Activated T-helper 2 cell treated with anti-CD3 and anti-CD28 coated beads, Interferon-gamma antibody, Interleukin-2, Interleukin-4, amounts not matched to agents 10 μg/mL and 5 μg/mL and 100 μg/mL, durations not matched to agents 14 hours and 24 hours and 36 hours (primary cell): Measurements from ENCODE around the gene ADAT2. TPM values are rescaled to one million over a fixed set of nuclear protein-coding genes. Genes with fewer than 3 reads are reported as not detected.
"Not testable (repeated sequence)": the region's sequence is repeated elsewhere in the genome, so short reads cannot be mapped to it uniquely, and the experiment has no call there.

ENCODE experiments used
- DNase-seq: peaks from one replicate; pipeline ENCODE4 v3.0.0; 2021; ENCODE audit warnings: low spot score
- H3K27ac Mint-ChIP-seq: one replicate; pipeline ENCODE4 v1.8.0; 2021; ENCODE audit warnings: mixed read lengths
- H3K27me3 Mint-ChIP-seq: one replicate; pipeline ENCODE4 v1.8.0; 2021; ENCODE audit warnings: low read depth, mixed read lengths
- H3K36me3 Mint-ChIP-seq: one replicate; pipeline ENCODE4 v1.8.0; 2021; ENCODE audit warnings: low read depth, mixed read lengths
- H3K4me1 Mint-ChIP-seq: one replicate; pipeline ENCODE4 v1.8.0; 2021; ENCODE audit warnings: low read depth, mixed read lengths
- H3K4me3 Mint-ChIP-seq: one replicate; pipeline ENCODE4 v1.8.0; 2021; ENCODE audit warnings: low read depth, mild to moderate bottlenecking, moderate library complexity, mixed read lengths
- H3K9me3 Mint-ChIP-seq: one replicate; pipeline ENCODE4 v1.8.0; 2021; ENCODE audit warnings: mixed read lengths
- intact Hi-C: fragments of 100-400 bp; cut with micrococcal nuclease; formaldehyde crosslinking; loops from one replicate; pipeline ENCODE4 v1.15.1; 2023
- total RNA-seq: library from RNA; stranded (reverse); gene quantifications from 2 replicates; pipeline ENCODE4 v1.2.3, GENCODE V29; 2022

Gene ADAT2
- total RNA-seq, result 35.7 and 37.6 TPM in 2 replicates

- intact Hi-C loops, result loop anchor here (1.0 to 10.0 kb wide), 6 partner anchors 9 to 645 kb away; partner anchors contain the start of genes FUCA2, HIVEP2, LTV1 and SF3B5
- peaks cover 36% of the 10 kb centered on the region for H3K4me1 Mint-ChIP-seq
- no peaks in the 10 kb centered on the region for H3K27me3 Mint-ChIP-seq
- H3K36me3 Mint-ChIP-seq, result peaks cover 24% of the 10 kb centered on the region
- no peaks in the 10 kb centered on the region for H3K9me3 Mint-ChIP-seq
- peak; percentile 93 for DNase-seq
- H3K4me3 Mint-ChIP-seq, result peak within 1 kb of the TSS; percentile 94
- peak within 1 kb of the TSS; percentile 97 for H3K27ac Mint-ChIP-seq
These were observed at the start of gene ADAT2, which contains the start of gene PEX3 for GRCh38 chr6:143450453-143451371. ADAT2 (minus strand) TSS chr6:143450695; CDS start chr6:143450658, 37 bp downstream. PEX3 (plus strand) TSS chr6:143450805; CDS start chr6:143451043, 238 bp downstream.

- peaks cover 34% of the 10 kb centered on the region for H3K36me3 Mint-ChIP-seq
- no peak for DNase-seq
- no peak overlapping the region for H3K4me3 Mint-ChIP-seq
- intact Hi-C loops, result no loop called here
- no peaks in the 10 kb centered on the region for H3K27me3 Mint-ChIP-seq
- H3K27ac Mint-ChIP-seq, result no peak overlapping the region
- H3K9me3 Mint-ChIP-seq, result no peaks in the 10 kb centered on the region
- peaks cover 16% of the 10 kb centered on the region for H3K4me1 Mint-ChIP-seq
These were observed 47.9 kb upstream of the ADAT2 start for GRCh38 chr6:143498428-143498827.

- Mint-ChIP-seq H3K36me3 (peaks cover 35% of the 10 kb centered on the region), H3K27me3 (no peaks in the 10 kb centered on the region), H3K4me3 (no peak overlapping the region), H3K4me1 (peaks cover 16% of the 10 kb centered on the region), H3K27ac (no peak overlapping the region), H3K9me3 (no peaks in the 10 kb centered on the region)
- DNase-seq, result no peak
- intact Hi-C loops, result no loop called here
These were observed 46.5 kb upstream of the ADAT2 start for GRCh38 chr6:143496974-143497373.

GRCh38 chr6:143490775-143491174 is 40.3 kb upstream of the ADAT2 start:
- H3K4me1 Mint-ChIP-seq, result no peaks in the 10 kb centered on the region
- H3K27me3 Mint-ChIP-seq, result no peaks in the 10 kb centered on the region
- peaks cover 13% of the 10 kb centered on the region for H3K36me3 Mint-ChIP-seq
- no peak overlapping the region for H3K27ac Mint-ChIP-seq
- no peaks in the 10 kb centered on the region for H3K9me3 Mint-ChIP-seq
- intact Hi-C loops, result no loop called here
- no peak overlapping the region for H3K4me3 Mint-ChIP-seq
- no peak for DNase-seq

GRCh38 chr6:143490244-143490643 is 39.7 kb upstream of the ADAT2 start:
- Mint-ChIP-seq H3K27ac (no peak overlapping the region), H3K4me3 (no peak overlapping the region), H3K36me3 (peaks cover 14% of the 10 kb centered on the region), H3K4me1 (no peaks in the 10 kb centered on the region), H3K27me3 (no peaks in the 10 kb centered on the region), H3K9me3 (no peaks in the 10 kb centered on the region)
- intact Hi-C loops, result no loop called here
- no peak for DNase-seq

- Mint-ChIP-seq H3K27ac (no peak overlapping the region), H3K4me1 (no peaks in the 10 kb centered on the region), H3K9me3 (no peaks in the 10 kb centered on the region), H3K4me3 (no peak overlapping the region), H3K27me3 (no peaks in the 10 kb centered on the region), H3K36me3 (peaks cover 7% of the 10 kb centered on the region)
- intact Hi-C loops, result no loop called here
- no peak for DNase-seq
These were observed 36.3 kb upstream of the ADAT2 start for GRCh38 chr6:143486752-143487151.

- H3K36me3 Mint-ChIP-seq, result peaks cover 7% of the 10 kb centered on the region
- no peak overlapping the region for H3K27ac Mint-ChIP-seq
- H3K27me3 Mint-ChIP-seq, result no peaks in the 10 kb centered on the region
- no peaks in the 10 kb centered on the region for H3K4me1 Mint-ChIP-seq
- no peak overlapping the region for H3K4me3 Mint-ChIP-seq
- intact Hi-C loops, result no loop called here
- no peak for DNase-seq
- no peaks in the 10 kb centered on the region for H3K9me3 Mint-ChIP-seq
These were observed 35.5 kb upstream of the ADAT2 start for GRCh38 chr6:143485967-143486366.

GRCh38 chr6:143482593-143482992 is 32.1 kb upstream of the ADAT2 start:
- DNase-seq, result no peak
- H3K9me3 Mint-ChIP-seq, result no peaks in the 10 kb centered on the region
- intact Hi-C loops, result no loop called here
- H3K27me3 Mint-ChIP-seq, result no peaks in the 10 kb centered on the region
- H3K4me3 Mint-ChIP-seq, result no peak overlapping the region
- no peaks in the 10 kb centered on the region for H3K4me1 Mint-ChIP-seq
- H3K36me3 Mint-ChIP-seq, result peaks cover 15% of the 10 kb centered on the region
- H3K27ac Mint-ChIP-seq, result no peak overlapping the region

- H3K9me3 Mint-ChIP-seq, result no peaks in the 10 kb centered on the region
- no peaks in the 10 kb centered on the region for H3K27me3 Mint-ChIP-seq
- no peak overlapping the region for H3K4me3 Mint-ChIP-seq
These were observed 28.1 kb upstream of the ADAT2 start for GRCh38 chr6:143478479-143479062.

GRCh38 chr6:143476545-143476944 is 26.1 kb upstream of the ADAT2 start:
- no peak overlapping the region for H3K4me3 Mint-ChIP-seq
- no peak overlapping the region for H3K27ac Mint-ChIP-seq
- DNase-seq, result no peak
- intact Hi-C loops, result no loop called here
- H3K9me3 Mint-ChIP-seq, result no peaks in the 10 kb centered on the region
- H3K36me3 Mint-ChIP-seq, result peaks cover 47% of the 10 kb centered on the region
- H3K4me1 Mint-ChIP-seq, result no peaks in the 10 kb centered on the region
- no peaks in the 10 kb centered on the region for H3K27me3 Mint-ChIP-seq

More at GRCh38 chr6:143478479-143479062, 28.1 kb upstream of the ADAT2 start:
- no peak overlapping the region for H3K27ac Mint-ChIP-seq
- peaks cover 34% of the 10 kb centered on the region for H3K36me3 Mint-ChIP-seq
- no peaks in the 10 kb centered on the region for H3K4me1 Mint-ChIP-seq
- no peak for DNase-seq
- intact Hi-C loops, result no loop called here

- no peaks in the 10 kb centered on the region for H3K27me3 Mint-ChIP-seq
- no peak overlapping the region for H3K4me3 Mint-ChIP-seq
- no peaks in the 10 kb centered on the region for H3K4me1 Mint-ChIP-seq
- no peak for DNase-seq
- intact Hi-C loops, result no loop called here
- peaks cover 53% of the 10 kb centered on the region for H3K36me3 Mint-ChIP-seq
- no peak overlapping the region for H3K27ac Mint-ChIP-seq
- no peaks in the 10 kb centered on the region for H3K9me3 Mint-ChIP-seq
These were observed 21.3 kb upstream of the ADAT2 start for GRCh38 chr6:143471822-143472221.

GRCh38 chr6:143468823-143469222 is 18.3 kb upstream of the ADAT2 start:
- H3K4me3 Mint-ChIP-seq, H3K4me1 Mint-ChIP-seq, DNase-seq, H3K27ac Mint-ChIP-seq, H3K27me3 Mint-ChIP-seq, H3K9me3 Mint-ChIP-seq, intact Hi-C loops: not testable (repeated sequence)
- H3K36me3 Mint-ChIP-seq, result peaks cover 41% of the 10 kb centered on the region

GRCh38 chr6:143468026-143468425 is 17.5 kb upstream of the ADAT2 start:
- no peaks in the 10 kb centered on the region for H3K9me3 Mint-ChIP-seq
- intact Hi-C loops, result no loop called here

More at GRCh38 chr6:143468026-143468425, 17.5 kb upstream of the ADAT2 start:
- no peak for DNase-seq
- H3K27ac Mint-ChIP-seq, result no peak overlapping the region
- no peaks in the 10 kb centered on the region for H3K27me3 Mint-ChIP-seq
- peaks cover 37% of the 10 kb centered on the region for H3K36me3 Mint-ChIP-seq
- no peaks in the 10 kb centered on the region for H3K4me1 Mint-ChIP-seq
- no peak overlapping the region for H3K4me3 Mint-ChIP-seq
